ENCODE results near the gene MCCC2. TPM values are rescaled to one million over a fixed set of nuclear protein-coding genes. Genes with fewer than 3 reads are reported as not detected.
"Not testable (repeated sequence)": the region's sequence is repeated elsewhere in the genome, so short reads cannot be mapped to it uniquely, and the experiment has no call there.

Gene MCCC2
- total and polyA plus RNA-seq, 7 experiments from 2014 or later = 21.5 to 41.0 (median 24.1) TPM

DNA sequence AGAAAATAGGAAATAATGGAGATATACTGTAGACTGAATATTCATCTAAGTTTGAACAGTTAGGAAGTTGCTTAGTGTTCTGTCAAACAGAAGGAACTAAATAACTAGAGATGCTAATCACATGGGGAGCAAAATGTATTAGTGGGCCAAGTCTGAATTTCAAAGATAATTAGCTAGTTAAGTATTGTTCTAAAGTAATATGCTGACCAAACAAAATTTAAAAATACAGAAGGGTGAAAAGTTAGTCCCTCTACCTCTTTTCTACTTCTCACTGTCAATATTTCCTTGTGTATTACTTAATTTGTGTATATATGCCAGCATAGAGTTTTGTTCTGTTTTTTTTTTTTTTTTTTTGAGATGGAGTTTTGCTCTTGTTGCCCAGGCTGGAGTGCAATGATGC lies 4.0 kb downstream of the MCCC2 start:
- peaks cover 16 to 34% of the 10 kb centered on the region in 2 donors for H3K4me1 ChIP-seq (ENCODE audit: control insufficient read depth in 2 of 2, insufficient read depth in 2 of 2, low read length in 2 of 2)
- H3K4me1 Mint-ChIP-seq = peaks cover 30 to 54% (median 45%) of the 10 kb centered on the region in 7 donors
- peak overlapping the region in 3 of 10 donors; percentile 1 to 40 (median 31) for H3K4me3 Mint-ChIP-seq
- intact Hi-C loops (cut with micrococcal nuclease) = no loop called here
- no peak for DNase-seq
- no peaks in the 10 kb centered on the region for H3K27me3 Mint-ChIP-seq
- H3K36me3 Mint-ChIP-seq = peaks cover 4 to 22% (median 16%) of the 10 kb centered on the region in 5 donors
- peaks cover 0 to 4% (median 0%) of the 10 kb centered on the region in 3 experiments for H3K36me3 ChIP-seq (ENCODE audit: control insufficient read depth in 2 of 3, insufficient read depth in 3 of 3, low read length in 3 of 3)
- H3K27me3 ChIP-seq (ENCODE audit: control insufficient read depth in 2 of 2, insufficient read depth in 2 of 2, low read length in 2 of 2) = no peaks in the 10 kb centered on the region
- no peak for ATAC-seq
- no peak overlapping the region for H3K4me3 ChIP-seq (ENCODE audit: low read length)
- POLR2A ChIA-PET = interaction anchor here (0.8 kb wide), 2 partner anchors 10 to 12 kb away, joined by 3 to 5 read pairs; no protein-coding TSS in a partner anchor
- CTCF ChIA-PET = interaction anchor here (1.0 kb wide), 1 partner anchor 17 kb away, joined by 3 read pairs; no protein-coding TSS in a partner anchor
- no peak overlapping the region for H3K27ac ChIP-seq (ENCODE audit: low read depth, low read length)
- peaks cover 0 to 3% (median 0%) of the 10 kb centered on the region in 11 donors for H3K9me3 Mint-ChIP-seq
- no peaks in the 10 kb centered on the region for H3K9me3 ChIP-seq (ENCODE audit: control insufficient read depth in 2 of 3, low read length in 3 of 3)
- H3K27ac Mint-ChIP-seq = peak overlapping the region in 1 of 9 donors; percentile 34

DNA sequence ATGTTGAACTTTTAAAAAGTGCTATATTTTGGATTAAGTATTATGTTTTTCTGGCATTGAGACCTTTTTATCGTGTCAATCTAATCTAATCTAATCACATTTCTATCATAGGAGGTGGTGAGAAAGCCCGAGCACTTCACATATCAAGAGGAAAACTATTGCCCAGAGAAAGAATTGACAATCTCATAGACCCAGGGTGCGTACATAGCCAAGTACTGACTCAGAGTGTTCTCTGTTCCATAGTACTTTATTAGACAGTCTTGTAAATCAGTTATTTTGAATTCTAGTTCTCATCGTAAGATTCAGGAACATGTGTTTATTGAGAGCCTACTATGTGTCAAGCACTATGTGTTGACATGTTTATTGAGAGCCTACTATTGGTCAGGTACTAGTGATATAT lies 9.0 kb downstream of the MCCC2 start:
- H3K4me1 Mint-ChIP-seq = peaks cover 9 to 22% (median 16%) of the 10 kb centered on the region in 7 donors
- Histone ChIP-seq H3K36me3 (ENCODE audit: control insufficient read depth in 2 of 3, insufficient read depth in 3 of 3, low read length in 3 of 3) (peaks cover 0 to 26% (median 6%) of the 10 kb centered on the region in 3 experiments), H3K4me1 (ENCODE audit: control insufficient read depth in 2 of 2, insufficient read depth in 2 of 2, low read length in 2 of 2) (peaks cover 6 to 10% of the 10 kb centered on the region in 2 donors), H3K9me3 (ENCODE audit: control insufficient read depth in 2 of 3, low read length in 3 of 3) (no peaks in the 10 kb centered on the region), H3K27ac (ENCODE audit: low read depth, low read length) (no peak overlapping the region), H3K4me3 (ENCODE audit: low read length) (no peak overlapping the region), H3K27me3 (ENCODE audit: control insufficient read depth in 2 of 2, insufficient read depth in 2 of 2, low read length in 2 of 2) (no peaks in the 10 kb centered on the region)
- peaks cover 13 to 48% (median 40%) of the 10 kb centered on the region in 5 donors for H3K36me3 Mint-ChIP-seq
- POLR2A ChIA-PET = interaction anchor here (1.2 kb wide), 1 partner anchor 9 kb away, joined by 3 read pairs; the partner anchor contains the start of gene MCCC2
- CTCF ChIA-PET = no interaction called here
- DNase-seq = no peak
- H3K9me3 Mint-ChIP-seq = peaks cover 0 to 1% (median 0%) of the 10 kb centered on the region in 11 donors
- ATAC-seq = no peak
- H3K27me3 Mint-ChIP-seq = no peaks in the 10 kb centered on the region
- no peak overlapping the region for H3K4me3 Mint-ChIP-seq
- peak overlapping the region in 2 of 9 donors; percentile 12 to 36 for H3K27ac Mint-ChIP-seq
- intact Hi-C loops (cut with micrococcal nuclease) = no loop called here

DNA sequence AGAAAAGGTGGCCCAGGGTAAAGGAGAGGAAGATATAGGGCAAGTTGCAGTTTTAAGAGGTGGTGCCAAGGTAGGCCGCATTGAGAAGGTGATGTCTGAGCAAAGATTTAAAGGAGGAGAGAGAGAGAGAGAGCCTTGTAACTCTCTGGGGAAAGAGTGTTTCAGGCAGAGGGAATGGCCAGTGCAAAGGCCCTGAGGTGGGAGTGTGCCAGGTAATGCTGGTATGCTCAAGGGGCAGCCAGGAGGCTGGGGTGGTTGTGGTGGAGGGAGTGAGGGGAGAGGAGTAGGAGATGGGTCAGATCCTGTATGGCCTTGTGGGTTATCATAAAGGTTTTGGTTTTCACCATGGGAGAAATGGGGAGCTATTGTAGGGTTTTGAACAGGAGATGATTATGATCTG lies 9.9 kb downstream of the MCCC2 start:
- H3K36me3 Mint-ChIP-seq = peaks cover 13 to 57% (median 46%) of the 10 kb centered on the region in 5 donors
- H3K4me3 Mint-ChIP-seq = no peak overlapping the region
- ChIA-PET CTCF (no interaction called here), POLR2A (no interaction called here)
- peaks cover 0 to 30% (median 6%) of the 10 kb centered on the region in 3 experiments for H3K36me3 ChIP-seq (ENCODE audit: control insufficient read depth in 2 of 3, insufficient read depth in 3 of 3, low read length in 3 of 3)
- H3K27me3 ChIP-seq (ENCODE audit: control insufficient read depth in 2 of 2, insufficient read depth in 2 of 2, low read length in 2 of 2) = no peaks in the 10 kb centered on the region
- peaks cover 11 to 29% (median 22%) of the 10 kb centered on the region in 7 donors for H3K4me1 Mint-ChIP-seq
- peaks cover 0 to 1% (median 0%) of the 10 kb centered on the region in 11 donors for H3K9me3 Mint-ChIP-seq
- no peak for DNase-seq
- intact Hi-C loops (cut with micrococcal nuclease) = no loop called here
- peak overlapping the region in 3 of 9 donors; percentile 8 to 78 (median 36) for H3K27ac Mint-ChIP-seq
- no peaks in the 10 kb centered on the region for H3K9me3 ChIP-seq (ENCODE audit: control insufficient read depth in 2 of 3, low read length in 3 of 3)
- peaks cover 14 to 18% of the 10 kb centered on the region in 2 donors for H3K4me1 ChIP-seq (ENCODE audit: control insufficient read depth in 2 of 2, insufficient read depth in 2 of 2, low read length in 2 of 2)
- H3K27me3 Mint-ChIP-seq = no peaks in the 10 kb centered on the region
- no peak overlapping the region for H3K27ac ChIP-seq (ENCODE audit: low read depth, low read length)
- no peak for ATAC-seq
- H3K4me3 ChIP-seq (ENCODE audit: low read length) = no peak overlapping the region

DNA sequence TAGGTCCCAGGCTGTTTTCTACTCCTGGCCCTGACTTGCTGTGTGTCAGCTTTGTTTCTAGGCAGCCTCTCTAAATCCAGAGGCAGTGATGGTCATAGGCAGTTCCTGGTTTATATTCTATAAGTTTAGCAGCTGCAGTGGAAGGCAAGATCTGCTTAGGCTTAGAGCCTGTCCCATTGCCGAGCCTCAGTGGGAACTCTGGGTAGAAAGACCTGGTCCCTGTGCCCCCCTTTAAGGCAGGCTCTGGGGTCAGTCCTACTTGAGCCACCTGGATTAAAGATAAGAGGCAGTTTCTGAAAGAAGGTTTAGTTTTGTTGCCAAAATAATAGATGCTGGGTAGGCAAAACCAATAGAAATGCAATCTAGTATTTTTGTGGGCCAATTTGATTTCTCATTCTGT lies 13.6 kb downstream of the MCCC2 start:
- Mint-ChIP-seq H3K36me3 (peaks cover 21 to 61% (median 57%) of the 10 kb centered on the region in 5 donors), H3K9me3 (peaks cover 0 to 5% (median 0%) of the 10 kb centered on the region in 11 donors), H3K4me1 (peaks cover 6 to 34% (median 17%) of the 10 kb centered on the region in 7 donors), H3K27me3 (no peaks in the 10 kb centered on the region), H3K4me3 (peak overlapping the region in 1 of 10 donors; percentile 69), H3K27ac (peak overlapping the region in 8 of 9 donors; percentile 8 to 87 (median 75))
- H3K36me3 ChIP-seq (ENCODE audit: control insufficient read depth in 2 of 3, insufficient read depth in 3 of 3, low read length in 3 of 3) = peaks cover 0 to 44% (median 8%) of the 10 kb centered on the region in 3 experiments
- peak overlapping the region; percentile 8 for H3K27ac ChIP-seq (ENCODE audit: low read depth, low read length)
- ChIA-PET POLR2A (interaction anchor here (0.9 to 1.9 kb wide), 4 partner anchors 14 to 145 kb away, joined by 3 to 10 read pairs (median 4); partner anchors contain the start of genes BDP1 and MCCC2), CTCF (interaction anchor here (0.7 to 1.5 kb wide), 3 partner anchors 44 to 128 kb away, joined by 3 to 6 read pairs (median 3); no protein-coding TSS in a partner anchor)
- peaks cover 14 to 24% of the 10 kb centered on the region in 2 donors for H3K4me1 ChIP-seq (ENCODE audit: control insufficient read depth in 2 of 2, insufficient read depth in 2 of 2, low read length in 2 of 2)
- DNase-seq = no peak
- no peaks in the 10 kb centered on the region for H3K27me3 ChIP-seq (ENCODE audit: control insufficient read depth in 2 of 2, insufficient read depth in 2 of 2, low read length in 2 of 2)
- intact Hi-C loops (cut with micrococcal nuclease) = loop anchor here (1.0 to 5.0 kb wide), 5 partner anchors 13 to 145 kb away; partner anchors contain the start of genes BDP1 (in 2 of the 2) and MCCC2 (in 2 of the 2)
- no peaks in the 10 kb centered on the region for H3K9me3 ChIP-seq (ENCODE audit: control insufficient read depth in 2 of 3, low read length in 3 of 3)
- no peak for ATAC-seq
- no peak overlapping the region for H3K4me3 ChIP-seq (ENCODE audit: low read length)

DNA sequence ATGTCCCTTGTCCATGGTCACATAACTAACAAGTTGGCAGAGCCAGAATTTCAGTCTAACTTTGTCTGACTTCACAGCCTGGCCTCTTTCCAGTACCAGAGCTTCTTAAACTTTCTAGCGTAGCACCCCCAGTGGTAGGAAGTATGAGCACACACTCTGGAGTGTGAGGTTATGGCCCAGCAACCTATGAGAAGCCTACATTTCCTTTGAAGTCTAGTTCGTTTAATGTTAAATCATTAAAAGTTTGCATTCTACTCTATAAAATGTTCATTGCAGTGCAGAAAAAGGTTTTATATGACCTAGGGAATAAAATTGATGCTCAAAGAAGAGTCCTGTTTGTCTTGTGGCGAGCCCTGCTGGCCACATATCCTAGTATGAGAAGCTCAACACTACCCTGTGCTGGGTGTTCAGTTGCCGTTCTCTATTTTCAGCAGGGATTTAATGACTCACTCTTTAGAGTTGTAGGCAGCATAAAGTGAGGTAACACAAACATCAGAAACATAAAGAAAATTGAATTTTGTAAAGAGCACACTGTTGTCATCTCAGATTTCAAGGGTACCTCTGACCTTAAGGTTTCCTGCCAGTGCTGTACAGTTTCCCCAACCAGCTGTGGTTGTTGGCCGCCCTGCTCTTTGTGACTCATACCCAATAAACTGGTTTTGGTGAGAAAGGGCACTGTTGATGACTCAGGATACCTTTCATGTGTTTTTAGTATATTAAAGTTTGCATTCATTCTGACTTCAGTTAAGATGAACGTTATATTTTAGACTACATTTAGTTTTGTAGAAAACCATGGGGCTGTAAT lies 14.3 kb downstream of the MCCC2 start:
- Histone ChIP-seq H3K4me1 (ENCODE audit: control insufficient read depth in 2 of 2, insufficient read depth in 2 of 2, low read length in 2 of 2) (peaks cover 14 to 24% of the 10 kb centered on the region in 2 donors), H3K27ac (ENCODE audit: low read depth, low read length) (peak overlapping the region; percentile 19), H3K36me3 (ENCODE audit: control insufficient read depth in 2 of 3, insufficient read depth in 3 of 3, low read length in 3 of 3) (peaks cover 0 to 39% (median 8%) of the 10 kb centered on the region in 3 experiments), H3K4me3 (ENCODE audit: low read length) (no peak overlapping the region), H3K9me3 (ENCODE audit: control insufficient read depth in 2 of 3, low read length in 3 of 3) (no peaks in the 10 kb centered on the region), H3K27me3 (ENCODE audit: control insufficient read depth in 2 of 2, insufficient read depth in 2 of 2, low read length in 2 of 2) (no peaks in the 10 kb centered on the region)
- ChIA-PET POLR2A (interaction anchor here (0.6 to 1.9 kb wide), 5 partner anchors 11 to 146 kb away, joined by 3 to 10 read pairs (median 3); partner anchors contain the start of genes BDP1 and MCCC2), CTCF (interaction anchor here (0.7 to 1.5 kb wide), 4 partner anchors 9 to 129 kb away, joined by 3 to 6 read pairs (median 3); no protein-coding TSS in a partner anchor)
- Mint-ChIP-seq H3K27me3 (no peaks in the 10 kb centered on the region), H3K4me1 (peaks cover 6 to 31% (median 17%) of the 10 kb centered on the region in 7 donors), H3K36me3 (peaks cover 18 to 57% (median 51%) of the 10 kb centered on the region in 5 donors), H3K4me3 (peak overlapping the region in 4 of 10 donors; percentile 3 to 69 (median 44)), H3K9me3 (peaks cover 0 to 5% (median 0%) of the 10 kb centered on the region in 11 donors), H3K27ac (peak overlapping the region; percentile 8 to 87 (median 69))
- DNase-seq = peak in 8 of 9 donors; percentile 30 to 72 (median 54)
- peak; percentile 96 for ATAC-seq
- intact Hi-C loops (cut with micrococcal nuclease) = loop anchor here (1.0 to 5.0 kb wide), 5 partner anchors 14 to 146 kb away; partner anchors contain the start of genes BDP1 (in 2 of the 2) and MCCC2 (in 2 of the 2)

DNA sequence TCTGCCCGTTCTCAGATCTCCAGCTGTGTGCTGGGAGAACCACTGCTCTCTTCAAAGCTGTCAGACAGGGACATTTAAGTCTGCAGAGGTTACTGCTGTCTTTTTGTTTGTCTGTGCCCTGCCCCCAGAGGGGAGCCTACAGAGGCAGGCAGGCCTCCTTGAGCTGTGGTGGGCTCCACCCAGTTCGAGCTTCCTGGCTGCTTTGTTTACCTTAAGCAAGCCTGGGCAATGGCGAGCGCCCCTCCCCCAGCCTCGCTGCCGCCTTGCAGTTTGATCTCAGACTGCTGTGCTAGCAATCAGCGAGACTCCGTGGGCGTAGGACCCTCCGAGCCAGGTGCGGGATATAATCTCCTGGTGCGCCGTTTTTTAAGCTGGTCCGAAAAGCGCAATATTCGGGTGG lies 22.8 kb downstream of the MCCC2 start:
- H3K4me3 ChIP-seq (ENCODE audit: low read length); H3K4me3 Mint-ChIP-seq; H3K9me3 ChIP-seq (ENCODE audit: control insufficient read depth in 2 of 3, low read length in 3 of 3); intact Hi-C loops (cut with micrococcal nuclease); H3K9me3 Mint-ChIP-seq; DNase-seq; ATAC-seq; CTCF ChIA-PET; H3K27ac ChIP-seq (ENCODE audit: low read depth, low read length); H3K27ac Mint-ChIP-seq; H3K27me3 Mint-ChIP-seq; H3K27me3 ChIP-seq (ENCODE audit: control insufficient read depth in 2 of 2, insufficient read depth in 2 of 2, low read length in 2 of 2); H3K4me1 Mint-ChIP-seq; H3K36me3 ChIP-seq (ENCODE audit: control insufficient read depth in 2 of 3, insufficient read depth in 3 of 3, low read length in 3 of 3); H3K4me1 ChIP-seq (ENCODE audit: control insufficient read depth in 2 of 2, insufficient read depth in 2 of 2, low read length in 2 of 2); POLR2A ChIA-PET: not testable (repeated sequence)
- peaks cover 6 to 37% (median 18%) of the 10 kb centered on the region in 5 donors for H3K36me3 Mint-ChIP-seq

Measured in naive thymus-derived CD4-positive, alpha-beta T cell (primary cell).